ENCODE results near the gene JUP.

- TF ChIP-seq CTCF (IDR thresholded peaks at IDR 0.05), result no peak
- no peak for TF ChIP-seq POLR2AphosphoS5 (IDR thresholded peaks at IDR 0.05)
- no peak for TF ChIP-seq POLR2A (IDR thresholded peaks at IDR 0.05)
These were observed 61.9 kb downstream of the JUP start for GRCh38 chr17:41724476-41725050.

Data from breast epithelium (tissue), 3 donors.